Neural progenitor cell (in vitro differentiated cells): ENCODE results near the gene SMIM38.

ENCODE experiments used
- EZH2 ChIP-seq: fragments of 200-600 bp; sonication (generic); IDR thresholded peaks from 2 replicates; pipeline ENCODE4 v1.6.1; 2017; ENCODE audit warnings: antibody characterized with exemption, mild to moderate bottlenecking, moderate library complexity
- TF ChIP-seq, protein P1 (sequence below): fragments of 200-600 bp; sonication (generic); IDR thresholded peaks from 2 replicates; pipeline ENCODE4 v1.5.1; 2017; ENCODE audit warnings: antibody characterized with exemption, mild to moderate bottlenecking

DNA sequence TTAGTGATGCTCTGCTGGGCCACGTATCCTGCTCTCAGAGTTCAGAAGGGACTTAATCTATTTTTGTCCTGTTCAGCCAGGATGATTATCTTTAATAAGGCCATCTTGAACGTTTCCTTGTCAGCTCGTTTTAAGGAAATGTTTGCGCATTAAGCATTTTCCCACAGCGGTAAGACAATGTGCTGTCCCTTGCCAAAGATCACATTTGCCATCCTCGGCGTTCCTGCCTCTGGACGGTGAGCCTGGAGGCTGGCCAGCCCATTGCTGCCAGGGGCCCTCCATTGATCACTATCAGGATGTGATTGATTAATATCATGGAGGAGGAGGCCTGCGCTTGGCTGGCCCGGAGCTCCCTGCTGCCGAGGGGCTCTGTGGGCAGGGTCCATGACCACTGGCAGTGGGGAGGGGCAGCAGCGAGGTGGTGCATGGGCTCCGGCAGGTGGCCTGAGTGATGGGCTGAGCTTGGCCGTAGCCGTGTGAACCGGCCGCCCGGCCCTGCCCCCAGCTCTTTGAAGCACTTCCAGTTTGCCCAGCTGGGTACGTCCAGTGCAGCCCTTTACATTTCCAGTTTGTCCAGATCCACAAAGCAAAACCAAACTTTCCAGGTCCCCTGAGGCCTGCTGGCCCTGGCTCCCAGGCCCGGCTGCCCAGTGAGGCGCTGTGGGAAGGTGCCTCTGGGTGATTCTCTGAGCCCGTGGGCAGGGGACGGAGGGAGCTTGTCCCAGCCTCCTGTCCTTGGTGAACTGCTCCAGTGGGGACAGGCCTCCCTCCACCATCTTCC, 49.5 kb upstream of the SMIM38 start:
- TF ChIP-seq, protein P1, sequence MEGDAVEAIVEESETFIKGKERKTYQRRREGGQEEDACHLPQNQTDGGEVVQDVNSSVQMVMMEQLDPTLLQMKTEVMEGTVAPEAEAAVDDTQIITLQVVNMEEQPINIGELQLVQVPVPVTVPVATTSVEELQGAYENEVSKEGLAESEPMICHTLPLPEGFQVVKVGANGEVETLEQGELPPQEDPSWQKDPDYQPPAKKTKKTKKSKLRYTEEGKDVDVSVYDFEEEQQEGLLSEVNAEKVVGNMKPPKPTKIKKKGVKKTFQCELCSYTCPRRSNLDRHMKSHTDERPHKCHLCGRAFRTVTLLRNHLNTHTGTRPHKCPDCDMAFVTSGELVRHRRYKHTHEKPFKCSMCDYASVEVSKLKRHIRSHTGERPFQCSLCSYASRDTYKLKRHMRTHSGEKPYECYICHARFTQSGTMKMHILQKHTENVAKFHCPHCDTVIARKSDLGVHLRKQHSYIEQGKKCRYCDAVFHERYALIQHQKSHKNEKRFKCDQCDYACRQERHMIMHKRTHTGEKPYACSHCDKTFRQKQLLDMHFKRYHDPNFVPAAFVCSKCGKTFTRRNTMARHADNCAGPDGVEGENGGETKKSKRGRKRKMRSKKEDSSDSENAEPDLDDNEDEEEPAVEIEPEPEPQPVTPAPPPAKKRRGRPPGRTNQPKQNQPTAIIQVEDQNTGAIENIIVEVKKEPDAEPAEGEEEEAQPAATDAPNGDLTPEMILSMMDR, result no peak
- TF ChIP-seq EZH2, result no peak
